Measurements from ENCODE around the gene ATP6V0D1.

Gene ATP6V0D1

GRCh38 chr16:67399218-67399733 is 81.7 kb downstream of the ATP6V0D1 start:
- H3K4me3 ChIP-seq (ENCODE audit: low read depth, low read length): no peak overlapping the region
- peak; percentile 71 for DNase-seq (ENCODE audit: low read depth)
- no peak for TF ChIP-seq MYC (IDR thresholded peaks at IDR 0.05; ENCODE audit: low read depth, low read length)
- peak; percentile 92 for TF ChIP-seq CTCF (IDR thresholded peaks at IDR 0.05; ENCODE audit: low read depth, low read length)

- TF ChIP-seq MYC (IDR thresholded peaks at IDR 0.05; ENCODE audit: low read depth, low read length) (no peak), POLR2A (IDR thresholded peaks at IDR 0.05; ENCODE audit: extremely low read depth, insufficient read length) (no peak), CTCF (IDR thresholded peaks at IDR 0.05; ENCODE audit: low read depth, low read length) (no peak), MAX (IDR thresholded peaks at IDR 0.05; ENCODE audit: low read depth, low read length) (no peak)
- DNase-seq (ENCODE audit: low read depth): no peak
- no peak overlapping the region for H3K4me3 ChIP-seq (ENCODE audit: low read depth, low read length)
Observed at GRCh38 chr16:67398546-67399217, 82.3 kb downstream of the ATP6V0D1 start.

- no peak for DNase-seq (ENCODE audit: low read depth)
- no peak overlapping the region for H3K4me3 ChIP-seq (ENCODE audit: low read depth, low read length)
- TF ChIP-seq MAX (IDR thresholded peaks at IDR 0.05; ENCODE audit: low read depth, low read length) (no peak), CTCF (IDR thresholded peaks at IDR 0.05; ENCODE audit: low read depth, low read length) (no peak), MYC (IDR thresholded peaks at IDR 0.05; ENCODE audit: low read depth, low read length) (no peak), POLR2A (IDR thresholded peaks at IDR 0.05; ENCODE audit: extremely low read depth, insufficient read length) (no peak)
Observed at GRCh38 chr16:67397812-67398545, 83.0 kb downstream of the ATP6V0D1 start.

GRCh38 chr16:67397036-67397801 is 83.7 kb downstream of the ATP6V0D1 start:
- no peak for TF ChIP-seq CTCF (IDR thresholded peaks at IDR 0.05; ENCODE audit: low read depth, low read length)
- no peak for TF ChIP-seq MYC (IDR thresholded peaks at IDR 0.05; ENCODE audit: low read depth, low read length)
- no peak for TF ChIP-seq MAX (IDR thresholded peaks at IDR 0.05; ENCODE audit: low read depth, low read length)
- TF ChIP-seq POLR2A (IDR thresholded peaks at IDR 0.05; ENCODE audit: extremely low read depth, insufficient read length): no peak

GRCh38 chr16:67396159-67397035 is 84.6 kb downstream of the ATP6V0D1 start:
- TF ChIP-seq CTCF (IDR thresholded peaks at IDR 0.05; ENCODE audit: low read depth, low read length): no peak
- TF ChIP-seq MYC (IDR thresholded peaks at IDR 0.05; ENCODE audit: low read depth, low read length): no peak
- no peak for TF ChIP-seq POLR2A (IDR thresholded peaks at IDR 0.05; ENCODE audit: extremely low read depth, insufficient read length)
- no peak for TF ChIP-seq MAX (IDR thresholded peaks at IDR 0.05; ENCODE audit: low read depth, low read length)
- no peak overlapping the region for H3K4me3 ChIP-seq (ENCODE audit: low read depth, low read length)
- DNase-seq (ENCODE audit: low read depth): peak; percentile 45

More at GRCh38 chr16:67397036-67397801, 83.7 kb downstream of the ATP6V0D1 start:
- H3K4me3 ChIP-seq (ENCODE audit: low read depth, low read length): no peak overlapping the region
- DNase-seq (ENCODE audit: low read depth): no peak

All from NB4 (cell line).